GM19463 (cell line): ENCODE results near the gene IZUMO4.
"Not testable (repeated sequence)": the region's sequence is repeated elsewhere in the genome, so short reads cannot be mapped to it uniquely, and the experiment has no call there.

Experiments
- ATAC-seq: cut with Tn5 transposase; IDR thresholded peaks from one replicate; pipeline ENCODE4 v1.9.1; 2021; ENCODE audit warnings: mild to moderate bottlenecking, moderate library complexity; ENCODE audit not compliant: unreplicated experiment

The IZUMO4 gene

GRCh38 chr19:2080336-2080988 is 16.3 kb upstream of the IZUMO4 start:
- no peak for ATAC-seq

- ATAC-seq: no peak
Observed at GRCh38 chr19:2081873-2082810, 14.6 kb upstream of the IZUMO4 start.

- no peak for ATAC-seq
Observed at GRCh38 chr19:2083174-2083854, 13.4 kb upstream of the IZUMO4 start.

- no peak for ATAC-seq
Observed at GRCh38 chr19:2084993-2085720, 11.6 kb upstream of the IZUMO4 start.

GRCh38 chr19:2086695-2087620 is 9.8 kb upstream of the IZUMO4 start:
- not testable (repeated sequence) for ATAC-seq

- ATAC-seq: no peak
Observed at GRCh38 chr19:2087621-2088100, 9.1 kb upstream of the IZUMO4 start.

GRCh38 chr19:2089001-2089711 is 7.6 kb upstream of the IZUMO4 start:
- no peak for ATAC-seq

GRCh38 chr19:2089727-2090053 is 7.0 kb upstream of the IZUMO4 start:
- no peak for ATAC-seq

- not testable (repeated sequence) for ATAC-seq
Observed at GRCh38 chr19:2091926-2092525, 4.7 kb upstream of the IZUMO4 start.

GRCh38 chr19:2096034-2096479 is 658 bp upstream of the IZUMO4 start, which contains the start of gene MOB3A:
MOB3A (minus strand) TSS chr19:2096326; CDS start chr19:2078560, 17,766 bp downstream.
- peak; percentile 34 for ATAC-seq

GRCh38 chr19:2097203-2097885 is 629 bp downstream of the IZUMO4 start:
- ATAC-seq: no peak

GRCh38 chr19:2097886-2098327 is 1.2 kb downstream of the IZUMO4 start:
- ATAC-seq: no peak

GRCh38 chr19:2099054-2099501 is 2.4 kb downstream of the IZUMO4 start:
- ATAC-seq: no peak

GRCh38 chr19:2099937-2100718 is 3.4 kb downstream of the IZUMO4 start:
- ATAC-seq: no peak

- ATAC-seq: no peak
Observed at GRCh38 chr19:2100719-2101061, 4.0 kb downstream of the IZUMO4 start.

- ATAC-seq: no peak
Observed at GRCh38 chr19:2101417-2102335, 5.0 kb downstream of the IZUMO4 start.
